A549 (cell line): Measurements from ENCODE around the gene ANKS1B.

Experiments
- BHLHE40 ChIP-seq: IDR thresholded peaks from 2 replicates; pipeline ENCODE4 v1.6.1; 2012; ENCODE audit warnings: low read depth, low read length, inconsistent platforms
- EP300 ChIP-seq, 2 experiments: fragments of >200 bp; sonication (Bioruptor Twin); formaldehyde crosslinking; IDR thresholded peaks; 2 replicates in 1 of 2; 3 replicates in 1 of 2; pipeline ENCODE4 v1.6.1; 2016 to 2017
- ESRRA ChIP-seq: fragments of 150-350 bp; IDR thresholded peaks from 2 replicates; pipeline ENCODE4 v1.6.1; 2014; ENCODE audit warnings: mild to moderate bottlenecking, low read length, borderline replicate concordance
- FOSL2 ChIP-seq, 2 experiments: fragments of 450-650 bp in 1 of 2; fragments of >200 bp in 1 of 2; sonication (Bioruptor Twin) in 1 of 2; formaldehyde crosslinking; IDR thresholded peaks; 2 replicates each; pipeline versions ENCODE4 v1.5.0 to v1.6.1; 2016 to 2020; ENCODE audit warnings: mild to moderate bottlenecking in 1 of 2, moderate library complexity in 1 of 2
- JUN ChIP-seq, 2 experiments: fragments of >200 bp; sonication (Bioruptor Twin); formaldehyde crosslinking; IDR thresholded peaks; 2 replicates in 1 of 2; 3 replicates in 1 of 2; pipeline ENCODE4 v1.6.1; 2016 to 2017
- KDM1A ChIP-seq: fragments of 200-600 bp; sonication (generic); IDR thresholded peaks from 2 replicates; pipeline ENCODE4 v1.6.1; 2016; ENCODE audit warnings: low read depth, mild to moderate bottlenecking
- NR3C1 ChIP-seq: fragments of >200 bp; sonication (Bioruptor Twin); formaldehyde crosslinking; IDR thresholded peaks from 3 replicates; pipeline ENCODE4 v1.6.1; 2017
- POLR2A ChIP-seq: IDR thresholded peaks from 2 replicates; pipeline ENCODE4 v1.6.1; 2012; ENCODE audit warnings: mild to moderate bottlenecking, low read length
- RAD21 ChIP-seq, 2 experiments: fragments of >200 bp in 1 of 2; sonication (Bioruptor Twin) in 1 of 2; formaldehyde crosslinking in 1 of 2; IDR thresholded peaks in 1 of 2; conservative IDR thresholded peaks in 1 of 2; 2 replicates in 1 of 2; 3 replicates in 1 of 2; pipeline ENCODE4 v1.6.1; 2012 to 2018; ENCODE audit warnings: inconsistent platforms in 1 of 2
- RARB ChIP-seq: fragments of 250-450 bp; sonication (Bioruptor Pico); IDR thresholded peaks from 2 replicates; pipeline ENCODE4 v1.8.0; 2021; ENCODE audit warnings: mild to moderate bottlenecking, moderate library complexity
- RFX5 ChIP-seq: fragments of 450-650 bp; IDR thresholded peaks from 2 replicates; pipeline ENCODE4 v1.7.1; 2014; ENCODE audit warnings: antibody characterized with exemption, mild to moderate bottlenecking, moderate library complexity
- TF ChIP-seq, protein P1 (sequence below): fragments of >200 bp; sonication (Bioruptor Twin); formaldehyde crosslinking; IDR thresholded peaks from 3 replicates; pipeline ENCODE4 v1.5.1; 2016
- TF ChIP-seq, protein P2 (sequence below): fragments of 200-600 bp; sonication (generic); IDR thresholded peaks from 2 replicates; pipeline ENCODE4 v1.6.1; 2016; ENCODE audit warnings: antibody characterized with exemption, mild to moderate bottlenecking, moderate library complexity

DNA sequence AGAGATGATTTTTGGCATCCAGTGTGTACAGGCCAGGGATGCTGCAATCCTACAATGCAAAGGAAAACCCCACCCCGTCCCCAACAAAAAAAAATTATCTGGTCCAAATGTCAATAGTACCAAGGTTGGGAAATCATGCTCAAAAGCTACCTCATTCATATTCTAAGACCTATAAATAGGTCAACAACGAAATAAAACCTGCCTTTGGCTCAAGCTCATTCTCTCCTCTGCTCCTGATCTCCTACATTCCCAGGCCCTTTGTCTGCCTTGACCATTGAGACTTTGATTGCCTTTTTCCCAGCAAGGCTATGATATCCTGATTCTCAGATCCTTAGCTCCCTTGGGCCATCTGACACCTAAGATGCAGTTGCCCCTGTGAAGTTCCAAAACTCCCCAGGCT lies 30.0 kb downstream of the ANKS1B start:
- TF ChIP-seq KDM1A (no peak), POLR2A (no peak), RFX5 (no peak), EP300 (IDR thresholded peaks at IDR 0.05) (no peak), BHLHE40 (no peak), NR3C1 (no peak), RARB (CRISPR knock-in tag) (no peak), ESRRA (no peak), RAD21 (conservative IDR thresholded peaks at IDR 0.05 in 1 of 2, IDR thresholded peaks at IDR 0.05 in 1 of 2) (no peak), JUN (IDR thresholded peaks at IDR 0.05) (no peak), FOSL2 (IDR thresholded peaks at IDR 0.05) (no peak), FOSL2 (CRISPR knock-in tag; IDR thresholded peaks at IDR 0.05) (no peak)
- TF ChIP-seq, protein P1, sequence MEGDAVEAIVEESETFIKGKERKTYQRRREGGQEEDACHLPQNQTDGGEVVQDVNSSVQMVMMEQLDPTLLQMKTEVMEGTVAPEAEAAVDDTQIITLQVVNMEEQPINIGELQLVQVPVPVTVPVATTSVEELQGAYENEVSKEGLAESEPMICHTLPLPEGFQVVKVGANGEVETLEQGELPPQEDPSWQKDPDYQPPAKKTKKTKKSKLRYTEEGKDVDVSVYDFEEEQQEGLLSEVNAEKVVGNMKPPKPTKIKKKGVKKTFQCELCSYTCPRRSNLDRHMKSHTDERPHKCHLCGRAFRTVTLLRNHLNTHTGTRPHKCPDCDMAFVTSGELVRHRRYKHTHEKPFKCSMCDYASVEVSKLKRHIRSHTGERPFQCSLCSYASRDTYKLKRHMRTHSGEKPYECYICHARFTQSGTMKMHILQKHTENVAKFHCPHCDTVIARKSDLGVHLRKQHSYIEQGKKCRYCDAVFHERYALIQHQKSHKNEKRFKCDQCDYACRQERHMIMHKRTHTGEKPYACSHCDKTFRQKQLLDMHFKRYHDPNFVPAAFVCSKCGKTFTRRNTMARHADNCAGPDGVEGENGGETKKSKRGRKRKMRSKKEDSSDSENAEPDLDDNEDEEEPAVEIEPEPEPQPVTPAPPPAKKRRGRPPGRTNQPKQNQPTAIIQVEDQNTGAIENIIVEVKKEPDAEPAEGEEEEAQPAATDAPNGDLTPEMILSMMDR, result no peak
- TF ChIP-seq, protein P2, sequence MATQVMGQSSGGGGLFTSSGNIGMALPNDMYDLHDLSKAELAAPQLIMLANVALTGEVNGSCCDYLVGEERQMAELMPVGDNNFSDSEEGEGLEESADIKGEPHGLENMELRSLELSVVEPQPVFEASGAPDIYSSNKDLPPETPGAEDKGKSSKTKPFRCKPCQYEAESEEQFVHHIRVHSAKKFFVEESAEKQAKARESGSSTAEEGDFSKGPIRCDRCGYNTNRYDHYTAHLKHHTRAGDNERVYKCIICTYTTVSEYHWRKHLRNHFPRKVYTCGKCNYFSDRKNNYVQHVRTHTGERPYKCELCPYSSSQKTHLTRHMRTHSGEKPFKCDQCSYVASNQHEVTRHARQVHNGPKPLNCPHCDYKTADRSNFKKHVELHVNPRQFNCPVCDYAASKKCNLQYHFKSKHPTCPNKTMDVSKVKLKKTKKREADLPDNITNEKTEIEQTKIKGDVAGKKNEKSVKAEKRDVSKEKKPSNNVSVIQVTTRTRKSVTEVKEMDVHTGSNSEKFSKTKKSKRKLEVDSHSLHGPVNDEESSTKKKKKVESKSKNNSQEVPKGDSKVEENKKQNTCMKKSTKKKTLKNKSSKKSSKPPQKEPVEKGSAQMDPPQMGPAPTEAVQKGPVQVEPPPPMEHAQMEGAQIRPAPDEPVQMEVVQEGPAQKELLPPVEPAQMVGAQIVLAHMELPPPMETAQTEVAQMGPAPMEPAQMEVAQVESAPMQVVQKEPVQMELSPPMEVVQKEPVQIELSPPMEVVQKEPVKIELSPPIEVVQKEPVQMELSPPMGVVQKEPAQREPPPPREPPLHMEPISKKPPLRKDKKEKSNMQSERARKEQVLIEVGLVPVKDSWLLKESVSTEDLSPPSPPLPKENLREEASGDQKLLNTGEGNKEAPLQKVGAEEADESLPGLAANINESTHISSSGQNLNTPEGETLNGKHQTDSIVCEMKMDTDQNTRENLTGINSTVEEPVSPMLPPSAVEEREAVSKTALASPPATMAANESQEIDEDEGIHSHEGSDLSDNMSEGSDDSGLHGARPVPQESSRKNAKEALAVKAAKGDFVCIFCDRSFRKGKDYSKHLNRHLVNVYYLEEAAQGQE, result no peak
